ENCODE measurements around the gene ATP8B3.

The ATP8B3 gene

GRCh38 chr19:1819341-1820255 is 7.5 kb upstream of the ATP8B3 start (continued):
- TF ChIP-seq ZNF449 (tag by site-specific recombination; IDR thresholded peaks at IDR 0.05) (no peak), ZNF704 (tag by site-specific recombination; IDR thresholded peaks at IDR 0.05) (no peak), TCF7L2 (IDR thresholded peaks at IDR 0.05; ENCODE audit: borderline replicate concordance, low read depth, low read length) (no peak), ZNF658 (tag by site-specific recombination; IDR thresholded peaks at IDR 0.05) (no peak), ZNF426 (tag by site-specific recombination; IDR thresholded peaks at IDR 0.05) (no peak), ZNF18 (tag by site-specific recombination; IDR thresholded peaks at IDR 0.05) (no peak), ZNF433 (tag by site-specific recombination; IDR thresholded peaks at IDR 0.05; ENCODE audit: low read depth) (no peak), ZNF521 (tag by site-specific recombination; IDR thresholded peaks at IDR 0.05) (no peak), ZNF148 (tag by site-specific recombination; IDR thresholded peaks at IDR 0.05; ENCODE audit: borderline replicate concordance) (no peak), ZNF423 (tag by site-specific recombination; IDR thresholded peaks at IDR 0.05) (no peak), REPIN1 (tag by site-specific recombination; IDR thresholded peaks at IDR 0.05; ENCODE audit: low read depth) (no peak), ZNF768 (tag by site-specific recombination; IDR thresholded peaks at IDR 0.05) (no peak), ZNF157 (tag by site-specific recombination; IDR thresholded peaks at IDR 0.05) (no peak), ATF2 (tag by site-specific recombination; IDR thresholded peaks at IDR 0.05; ENCODE audit: low read depth) (no peak)

- Histone ChIP-seq H3K4me3 (ENCODE audit: low read depth, low read length) (no peak overlapping the region), H3K9me3 (ENCODE audit: control insufficient read depth, insufficient read depth, low read depth, low read length) (no peaks in the 10 kb centered on the region), H3K36me3 (ENCODE audit: control insufficient read depth in 2 of 2, insufficient read depth in 1 of 2, low read length in 2 of 2) (peaks cover 7 to 83% of the 10 kb centered on the region in 2 experiments; a peak in 2 of 3 replicates), H3K27ac (ENCODE audit: extremely low read depth, low read depth, low read length) (no peak overlapping the region), H3K4me1 (ENCODE audit: control insufficient read depth, insufficient read depth, low read length) (no peaks in the 10 kb centered on the region)
- CTCF ChIA-PET, result interaction anchor here (1.1 kb wide), 1 partner anchor 27 kb away, joined by 3 read pairs; no protein-coding TSS in a partner anchor
- POLR2A ChIA-PET, result no interaction called here
- TF ChIP-seq ZNF624 (tag by site-specific recombination; IDR thresholded peaks at IDR 0.05), result no peak
- no peak for TF ChIP-seq ZNF350 (tag by site-specific recombination; IDR thresholded peaks at IDR 0.05)
- TF ChIP-seq ZNF366 (tag by site-specific recombination; conservative IDR thresholded peaks at IDR 0.05), result no peak
- no peak for TF ChIP-seq ZBTB1 (tag by site-specific recombination; IDR thresholded peaks at IDR 0.05)
- no peak for TF ChIP-seq ZEB2 (tag by site-specific recombination; IDR thresholded peaks at IDR 0.05)
- TF ChIP-seq ZXDB (tag by site-specific recombination; IDR thresholded peaks at IDR 0.05), result no peak
- no peak for TF ChIP-seq KLF7 (tag by site-specific recombination; IDR thresholded peaks at IDR 0.05; ENCODE audit: borderline replicate concordance)
- TF ChIP-seq SCRT2 (tag by site-specific recombination; IDR thresholded peaks at IDR 0.05), result no peak
- TF ChIP-seq ZSCAN30 (tag by site-specific recombination; IDR thresholded peaks at IDR 0.05), result no peak
- no peak for TF ChIP-seq ZNF24 (tag by site-specific recombination; IDR thresholded peaks at IDR 0.05)
- TF ChIP-seq ZNF791 (tag by site-specific recombination; IDR thresholded peaks at IDR 0.05), result no peak
- no peak for TF ChIP-seq ZNF704 (tag by site-specific recombination; IDR thresholded peaks at IDR 0.05)
- no peak for TF ChIP-seq ZNF580 (tag by site-specific recombination; IDR thresholded peaks at IDR 0.05)
Measured at GRCh38 chr19:1818549-1819195, 6.6 kb upstream of the ATP8B3 start.

Measured in HEK293 (cell line).